HL-60/S4 treated with retinoic acid at 250 ng/mL for 4 days and 3 days (cell line): Measurements from ENCODE around the gene IRX1.

Experiments
- in situ Hi-C: fragments of 300-500 bp; cut with MboI; formaldehyde crosslinking; loops from 2 replicates; pipeline ENCODE4 v1.7.0; 2022; ENCODE audit warnings: low sequenced_read_pairs

Gene IRX1

GRCh38 chr5:3595006-3595961 is at the start of gene IRX1:
Gene IRX1 (plus strand): TSS chr5:3595832. CDS start chr5:3596106, 274 bp downstream.
- in situ Hi-C loops: no loop called here

- in situ Hi-C loops: no loop called here
These were observed 49.6 kb upstream of the IRX1 start for GRCh38 chr5:3546028-3546427.

DNA sequence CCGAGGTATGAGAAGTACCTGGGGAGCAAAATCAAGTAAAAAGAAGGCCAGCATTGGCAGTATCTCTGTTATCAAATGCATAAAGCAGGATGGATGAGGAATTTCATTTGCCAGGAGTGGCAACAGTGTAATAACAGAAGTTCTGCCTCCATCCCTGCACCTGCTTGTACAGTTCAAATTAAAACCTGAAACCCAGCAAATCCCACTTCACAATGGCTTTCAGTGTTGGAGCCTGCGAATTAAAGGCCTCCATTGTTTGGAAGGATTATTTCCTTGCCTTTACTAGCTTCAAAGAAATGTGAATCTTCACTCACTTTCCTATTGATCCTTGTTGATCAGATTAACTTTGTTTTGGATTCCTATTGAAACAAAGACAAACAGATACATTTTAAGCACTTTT is 31.5 kb upstream of the IRX1 start:
- in situ Hi-C loops: no loop called here

GRCh38 chr5:3564827-3565518 is 30.7 kb upstream of the IRX1 start:
- in situ Hi-C loops: no loop called here

GRCh38 chr5:3584724-3585531 is 10.7 kb upstream of the IRX1 start:
- in situ Hi-C loops: no loop called here

- in situ Hi-C loops: no loop called here
These were observed 5.3 kb upstream of the IRX1 start for GRCh38 chr5:3590161-3590966.

DNA sequence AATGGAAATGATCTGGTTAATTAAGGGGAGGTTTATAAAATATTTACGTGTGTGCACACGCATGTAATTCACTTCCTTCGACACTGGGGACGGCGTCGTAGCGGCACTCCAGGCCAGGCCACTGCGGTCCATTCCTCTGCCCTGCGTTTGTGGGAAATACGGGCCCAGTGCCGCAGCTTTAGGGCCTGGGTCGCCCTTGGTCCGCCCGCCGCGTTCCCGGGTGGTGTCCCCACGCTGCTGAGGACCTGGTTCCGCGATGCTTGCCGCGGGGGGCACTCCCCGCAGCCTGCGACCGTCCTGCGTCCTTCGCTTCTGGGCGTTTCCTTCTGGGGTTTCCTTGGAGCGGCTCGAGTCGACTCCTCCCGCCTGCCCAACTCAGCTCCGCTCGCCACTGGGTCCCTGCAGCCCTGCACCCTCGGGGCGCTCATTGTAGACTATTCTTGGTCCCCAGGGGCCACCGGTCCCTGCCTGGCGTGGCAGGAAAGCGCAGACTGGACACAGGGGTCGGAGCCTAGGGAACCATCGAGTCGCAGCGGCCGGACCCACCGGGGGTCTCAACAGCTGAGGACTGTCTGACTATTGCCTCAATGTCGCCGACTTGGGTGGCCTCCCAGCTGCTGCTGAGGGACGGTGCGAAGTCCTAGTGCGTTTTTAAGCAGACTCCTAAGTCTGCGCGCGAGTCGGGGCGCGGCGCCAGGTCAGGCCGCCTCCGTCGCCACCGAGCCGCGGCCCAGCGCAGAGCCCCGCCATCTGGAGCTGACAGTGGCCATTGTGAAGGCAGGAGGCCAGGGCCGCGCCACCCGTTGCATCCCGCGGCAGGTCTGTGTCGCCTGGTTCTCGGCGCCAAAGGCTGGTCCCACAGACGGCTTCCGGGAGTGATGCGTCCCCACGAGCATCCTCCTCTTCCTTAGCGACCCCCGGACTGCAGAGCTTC is 4.4 kb upstream of the IRX1 start:
- in situ Hi-C loops: no loop called here

- in situ Hi-C loops: no loop called here
These were observed 3.3 kb upstream of the IRX1 start for GRCh38 chr5:3592298-3592697.

DNA sequence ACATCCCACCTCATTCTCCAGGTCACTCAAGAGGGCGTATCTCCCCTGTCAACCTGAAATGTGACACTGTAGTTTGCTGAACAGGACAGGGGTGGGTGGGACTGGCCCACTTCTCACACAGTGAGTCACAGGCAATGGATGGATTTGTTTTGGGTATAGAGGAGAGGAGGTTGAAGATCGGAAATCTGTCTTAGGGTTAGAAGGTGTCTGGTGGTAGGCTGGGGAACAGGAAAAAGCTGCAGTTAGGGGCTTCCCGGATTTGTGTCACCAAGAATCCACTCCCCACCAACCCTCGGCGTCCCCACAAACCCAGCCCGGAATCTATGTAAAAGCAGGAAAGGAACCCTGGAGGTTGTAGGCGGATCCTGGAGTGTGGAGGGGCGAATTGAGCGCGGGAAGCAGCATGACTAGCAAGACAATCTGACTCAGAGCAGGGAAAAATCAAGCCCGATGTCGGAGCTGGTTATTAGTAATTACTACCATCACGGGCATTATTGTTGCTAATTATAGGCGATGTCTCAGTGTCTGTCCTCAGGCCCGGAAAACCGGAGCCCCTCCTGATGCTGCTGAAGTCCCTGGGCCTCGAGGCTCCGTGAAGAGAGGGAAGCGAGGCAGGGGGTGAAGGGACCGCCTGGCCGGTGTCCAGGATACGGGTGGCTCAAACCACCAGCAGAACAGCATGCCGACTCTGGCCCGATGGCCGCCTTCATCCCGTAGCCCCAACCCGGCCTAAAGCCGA is 1.7 kb upstream of the IRX1 start:
- in situ Hi-C loops: no loop called here

DNA sequence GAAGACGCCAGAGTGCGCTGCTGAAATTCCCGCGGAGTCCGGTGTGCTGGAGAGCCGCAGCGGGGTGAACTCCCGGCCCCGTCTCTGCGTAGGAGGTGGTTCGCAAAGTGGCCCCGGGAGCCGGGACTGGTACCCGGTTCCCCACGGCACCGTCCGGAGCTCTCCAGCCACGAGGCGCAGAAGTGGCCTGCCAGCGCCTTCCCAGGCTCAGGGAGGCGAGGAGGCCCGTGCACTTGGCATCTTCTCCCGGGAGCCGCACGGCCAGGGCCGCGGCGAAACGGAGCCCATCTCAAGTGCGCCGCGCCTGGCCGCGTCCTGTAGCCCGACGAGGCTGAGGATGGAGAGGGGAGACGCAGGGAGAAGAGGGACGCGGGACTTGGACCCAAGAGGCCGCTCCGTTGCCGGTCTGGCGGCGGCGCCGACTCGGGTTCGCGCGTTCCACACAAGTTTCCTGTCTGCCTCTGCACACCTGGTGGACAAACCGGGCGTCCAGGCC is 1.1 kb upstream of the IRX1 start:
- in situ Hi-C loops: no loop called here

DNA sequence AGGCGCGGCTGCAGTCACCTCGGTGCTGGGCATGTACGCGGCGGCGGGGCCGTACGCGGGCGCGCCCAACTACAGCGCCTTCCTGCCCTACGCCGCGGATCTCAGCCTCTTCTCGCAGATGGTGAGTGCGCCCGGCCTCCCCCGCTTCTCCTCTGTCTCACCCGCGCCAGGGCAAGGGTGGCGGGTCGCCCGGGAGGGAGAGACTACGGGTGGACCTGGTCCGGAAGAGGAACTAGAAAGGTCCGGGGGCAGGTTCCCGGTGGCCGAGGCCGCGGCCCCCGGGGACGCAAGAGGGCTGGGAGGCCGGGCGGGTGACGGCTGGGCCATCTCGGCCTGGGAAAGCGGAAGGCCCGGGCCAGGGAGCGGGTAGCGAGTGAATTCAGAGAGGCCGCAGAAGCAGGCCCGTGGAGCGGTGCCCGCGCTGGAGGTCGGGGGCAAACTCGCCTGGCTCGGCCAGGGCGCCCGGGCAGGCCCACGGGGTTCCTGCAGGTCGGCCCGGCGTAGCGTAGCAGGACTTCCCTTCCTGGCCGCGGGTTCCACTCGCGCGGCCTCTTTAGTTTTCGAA is 711 bp downstream of the IRX1 start:
- in situ Hi-C loops: no loop called here

- in situ Hi-C loops: no loop called here
These were observed 1.2 kb downstream of the IRX1 start for GRCh38 chr5:3596857-3597166.

- in situ Hi-C loops: no loop called here
These were observed 1.8 kb downstream of the IRX1 start for GRCh38 chr5:3597167-3598007.

GRCh38 chr5:3598207-3598606 is 2.6 kb downstream of the IRX1 start:
- in situ Hi-C loops: no loop called here

GRCh38 chr5:3598769-3599211 is 3.2 kb downstream of the IRX1 start:
- in situ Hi-C loops: no loop called here

DNA sequence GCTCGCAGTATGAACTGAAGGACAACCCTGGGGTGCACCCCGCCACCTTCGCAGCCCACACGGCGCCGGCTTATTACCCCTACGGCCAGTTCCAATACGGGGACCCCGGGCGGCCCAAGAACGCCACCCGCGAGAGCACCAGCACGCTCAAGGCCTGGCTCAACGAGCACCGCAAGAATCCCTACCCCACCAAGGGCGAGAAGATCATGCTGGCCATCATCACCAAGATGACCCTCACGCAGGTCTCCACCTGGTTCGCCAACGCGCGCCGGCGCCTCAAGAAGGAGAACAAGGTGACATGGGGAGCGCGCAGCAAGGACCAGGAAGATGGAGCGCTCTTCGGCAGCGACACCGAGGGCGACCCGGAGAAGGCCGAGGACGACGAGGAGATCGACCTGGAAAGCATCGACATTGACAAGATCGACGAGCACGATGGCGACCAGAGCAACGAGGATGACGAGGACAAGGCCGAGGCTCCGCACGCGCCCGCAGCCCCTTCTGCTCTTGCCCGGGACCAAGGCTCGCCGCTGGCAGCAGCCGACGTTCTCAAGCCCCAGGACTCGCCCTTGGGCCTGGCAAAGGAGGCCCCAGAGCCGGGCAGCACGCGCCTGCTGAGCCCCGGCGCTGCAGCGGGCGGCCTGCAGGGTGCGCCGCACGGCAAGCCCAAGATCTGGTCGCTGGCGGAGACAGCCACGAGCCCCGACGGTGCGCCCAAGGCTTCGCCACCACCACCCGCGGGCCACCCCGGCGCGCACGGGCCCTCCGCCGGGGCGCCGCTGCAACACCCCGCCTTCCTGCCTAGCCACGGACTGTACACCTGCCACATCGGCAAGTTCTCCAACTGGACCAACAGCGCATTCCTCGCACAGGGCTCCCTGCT is 3.8 kb downstream of the IRX1 start:
- in situ Hi-C loops: no loop called here
